22Rv1 (cell line): ENCODE results near the gene MADCAM1.

Experiments
- ZFX ChIP-seq: fragments of 450-650 bp; IDR thresholded peaks from 2 replicates; pipeline ENCODE4 v1.6.1; 2017; ENCODE audit warnings: antibody characterized with exemption, borderline replicate concordance
- TF ChIP-seq, protein P1 (sequence below): fragments of 450-650 bp; IDR thresholded peaks from 2 replicates; pipeline ENCODE4 v1.5.1; 2017; ENCODE audit warnings: mild to moderate bottlenecking

DNA sequence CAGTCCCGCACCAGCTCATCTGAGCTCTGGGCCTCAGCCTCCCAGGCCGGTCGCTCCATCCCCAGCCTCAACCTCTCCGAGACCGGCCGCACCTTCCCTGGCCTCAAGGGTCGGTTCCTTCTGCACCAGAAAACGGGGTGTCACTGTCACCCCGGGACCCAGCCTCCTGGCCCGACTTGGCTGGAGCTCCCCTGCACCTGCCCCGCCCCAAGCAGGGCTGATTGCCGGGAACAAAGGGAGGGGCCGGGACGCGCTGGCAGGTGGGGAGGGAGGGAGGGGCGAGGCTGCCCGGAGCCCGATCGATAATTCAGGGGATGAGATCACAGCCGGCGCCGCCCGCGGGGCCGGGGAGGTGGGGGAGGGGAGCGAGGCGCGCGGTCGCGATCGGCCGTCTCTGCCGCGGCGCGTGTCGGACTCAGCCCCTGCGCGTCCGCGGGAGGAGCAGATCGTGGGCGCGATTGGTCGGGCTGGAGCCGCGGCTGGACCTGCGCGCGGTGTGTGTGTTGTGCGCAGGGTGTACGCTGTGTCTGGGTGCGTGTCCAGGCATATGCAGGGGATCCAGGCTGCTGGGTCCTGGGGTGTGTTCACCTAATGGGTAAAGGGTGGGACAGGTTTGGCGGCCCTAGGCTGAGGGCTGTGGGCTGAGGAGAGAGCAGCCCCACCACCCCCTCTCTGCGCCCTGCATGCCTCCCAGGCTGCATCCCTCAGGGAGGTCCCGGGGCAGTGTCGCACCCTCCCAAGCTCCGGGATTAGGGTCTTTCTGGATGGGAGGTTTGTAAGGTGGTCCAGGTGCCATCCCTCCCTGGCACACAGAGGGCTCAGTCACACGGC lies 34.4 kb upstream of the MADCAM1 start:
- TF ChIP-seq, protein P1, sequence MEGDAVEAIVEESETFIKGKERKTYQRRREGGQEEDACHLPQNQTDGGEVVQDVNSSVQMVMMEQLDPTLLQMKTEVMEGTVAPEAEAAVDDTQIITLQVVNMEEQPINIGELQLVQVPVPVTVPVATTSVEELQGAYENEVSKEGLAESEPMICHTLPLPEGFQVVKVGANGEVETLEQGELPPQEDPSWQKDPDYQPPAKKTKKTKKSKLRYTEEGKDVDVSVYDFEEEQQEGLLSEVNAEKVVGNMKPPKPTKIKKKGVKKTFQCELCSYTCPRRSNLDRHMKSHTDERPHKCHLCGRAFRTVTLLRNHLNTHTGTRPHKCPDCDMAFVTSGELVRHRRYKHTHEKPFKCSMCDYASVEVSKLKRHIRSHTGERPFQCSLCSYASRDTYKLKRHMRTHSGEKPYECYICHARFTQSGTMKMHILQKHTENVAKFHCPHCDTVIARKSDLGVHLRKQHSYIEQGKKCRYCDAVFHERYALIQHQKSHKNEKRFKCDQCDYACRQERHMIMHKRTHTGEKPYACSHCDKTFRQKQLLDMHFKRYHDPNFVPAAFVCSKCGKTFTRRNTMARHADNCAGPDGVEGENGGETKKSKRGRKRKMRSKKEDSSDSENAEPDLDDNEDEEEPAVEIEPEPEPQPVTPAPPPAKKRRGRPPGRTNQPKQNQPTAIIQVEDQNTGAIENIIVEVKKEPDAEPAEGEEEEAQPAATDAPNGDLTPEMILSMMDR: no peak
- no peak for TF ChIP-seq ZFX
